Naive thymus-derived CD4-positive, alpha-beta T cell (primary cell): ENCODE results near the gene PTPRS. TPM values are rescaled to one million over a fixed set of nuclear protein-coding genes. Genes with fewer than 3 reads are reported as not detected.
"Not testable (repeated sequence)": the region's sequence is repeated elsewhere in the genome, so short reads cannot be mapped to it uniquely, and the experiment has no call there.

Experiments
- ATAC-seq: fragments of 150-1000 bp; cut with Tn5 transposase; 2 replicates; pipeline ENCODE4 v1.10.0; 2021; ENCODE audit warnings: mild to moderate bottlenecking, moderate library complexity
- CTCF ChIA-PET: fragments of 350-600 bp; sonication (Branson Sonifier 250); formaldehyde crosslinking; loops from one replicate; lab custom pipeline; 2021; ENCODE audit warnings: antibody characterized with exemption; lab: Charles Lee
- POLR2A ChIA-PET: fragments of 350-600 bp; sonication (Branson Sonifier 250); formaldehyde crosslinking; loops from one replicate; lab custom pipeline; 2021; ENCODE audit warnings: antibody characterized with exemption, inconsistent platforms; lab: Charles Lee
- DNase-seq, 9 donors: peaks; one replicate each; pipeline versions ENCODE4 v3.0.0 to v3.0.0-alpha.2; 2020 to 2022; ENCODE audit warnings: mixed read lengths in 1 of 9
- H3K27ac ChIP-seq: one replicate; pipeline ENCODE4 v1.7.0; 2013; ENCODE audit warnings: mild to moderate bottlenecking, low read depth, low read length, moderate library complexity
- H3K27me3 ChIP-seq, 2 donors: one replicate each; pipeline ENCODE4 v1.7.0; 2013; ENCODE audit warnings: low read length in 2 of 2, mild to moderate bottlenecking in 2 of 2, moderate library complexity in 2 of 2; ENCODE audit not compliant: control insufficient read depth in 2 of 2, insufficient read depth in 2 of 2
- H3K36me3 ChIP-seq, 3 experiments: 1 replicate in 2 of 3; 2 replicates in 1 of 3; pipeline ENCODE4 v1.7.0; 2013; ENCODE audit warnings: low read length in 3 of 3, mild to moderate bottlenecking in 3 of 3, moderate library complexity in 1 of 3; ENCODE audit not compliant: insufficient read depth in 3 of 3, control insufficient read depth in 2 of 3
- H3K4me1 ChIP-seq, 2 donors: one replicate each; pipeline ENCODE4 v1.7.0; 2013; ENCODE audit warnings: low read length in 2 of 2, mild to moderate bottlenecking in 2 of 2, moderate library complexity in 1 of 2; ENCODE audit not compliant: control insufficient read depth in 2 of 2, insufficient read depth in 2 of 2
- H3K4me3 ChIP-seq: 2 replicates; pipeline ENCODE4 v1.7.0; 2013; ENCODE audit warnings: mild to moderate bottlenecking, low read length
- H3K9me3 ChIP-seq, 3 experiments: 1 replicate in 2 of 3; 2 replicates in 1 of 3; pipeline ENCODE4 v1.7.0; 2013; ENCODE audit warnings: low read length in 3 of 3; ENCODE audit not compliant: control insufficient read depth in 2 of 3
- H3K27ac Mint-ChIP-seq, 9 donors: one replicate each; pipeline ENCODE4 v1.8.0; 2020 to 2022; ENCODE audit warnings: mixed read lengths in 9 of 9, mild to moderate bottlenecking in 8 of 9, moderate library complexity in 5 of 9, inconsistent platforms in 2 of 9
- H3K27me3 Mint-ChIP-seq, 5 donors: one replicate each; pipeline ENCODE4 v1.8.0; 2021 to 2022; ENCODE audit warnings: mixed read lengths in 5 of 5, mild to moderate bottlenecking in 1 of 5
- H3K36me3 Mint-ChIP-seq, 5 donors: one replicate each; pipeline ENCODE4 v1.8.0; 2020 to 2022; ENCODE audit warnings: mixed read lengths in 5 of 5, mild to moderate bottlenecking in 3 of 5, inconsistent platforms in 1 of 5
- H3K4me1 Mint-ChIP-seq, 7 donors: one replicate each; pipeline ENCODE4 v1.8.0; 2020 to 2022; ENCODE audit warnings: mixed read lengths in 7 of 7, mild to moderate bottlenecking in 3 of 7, inconsistent platforms in 1 of 7
- H3K4me3 Mint-ChIP-seq, 10 donors: one replicate each; pipeline ENCODE4 v1.8.0; 2020 to 2022; ENCODE audit warnings: mild to moderate bottlenecking in 10 of 10, mixed read lengths in 10 of 10, moderate library complexity in 6 of 10, inconsistent platforms in 2 of 10
- H3K9me3 Mint-ChIP-seq, 11 donors: one replicate each; pipeline ENCODE4 v1.8.0; 2020 to 2022; ENCODE audit warnings: mixed read lengths in 11 of 11, mild to moderate bottlenecking in 4 of 11, inconsistent platforms in 1 of 11, moderate library complexity in 1 of 11
- intact Hi-C, 2 donors: fragments of 100-400 bp; cut with micrococcal nuclease; formaldehyde crosslinking; loops; one replicate each; pipeline ENCODE4 v1.15.1; 2023
- polyA plus RNA-seq, 2 donors: library from polyadenylated mRNA; unstranded; fragments of 300-500 nt; fragmentation: Illumina TruSeq; gene quantifications; one replicate each; pipeline ENCODE4 v1.2.3, GENCODE V29; 2021
- total RNA-seq, 6 experiments: library from RNA in 5 of 6; stranded (reverse) in 5 of 6; gene quantifications; 1 replicate in 5 of 6; 2 replicates in 1 of 6; pipeline ENCODE4 v1.2.3 and lab custom pipeline; 2021 to 2026

PTPRS gene
- total and polyA plus RNA-seq, 7 experiments from 2014 or later = 0.51 to 9.3 (median 2.9) TPM; not detected in 1

DNA sequence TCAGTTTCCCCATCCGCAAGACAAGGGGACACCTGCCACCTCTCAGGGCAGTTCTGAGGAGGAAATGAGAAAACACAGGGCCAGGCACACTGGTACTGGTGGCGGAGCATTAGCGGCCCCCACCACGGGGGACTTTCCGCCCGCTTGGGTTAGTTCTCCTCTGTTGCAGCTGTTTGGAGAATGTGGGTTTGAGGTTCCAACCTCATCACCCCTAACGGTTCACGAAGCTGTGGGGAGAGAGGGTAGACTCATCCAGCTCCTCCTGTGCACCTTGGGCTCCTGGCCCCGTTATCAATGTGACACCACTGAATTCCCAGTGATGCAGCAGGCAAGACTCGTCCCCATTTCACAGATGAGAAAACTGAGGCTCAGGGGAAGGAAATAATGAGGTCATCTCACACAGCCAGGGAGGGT is 10.3 kb downstream of the PTPRS start:
- intact Hi-C loops = no loop called here
- ChIA-PET CTCF (interaction anchor here (0.7 kb wide), 2 partner anchors 281 to 771 kb away, joined by 3 to 4 read pairs; no protein-coding TSS in a partner anchor), POLR2A (no interaction called here)
- DNase-seq = no peak
- Histone ChIP-seq H3K27ac (no peak overlapping the region), H3K4me1 (no peaks in the 10 kb centered on the region), H3K4me3 (no peak overlapping the region), H3K9me3 (no peaks in the 10 kb centered on the region), H3K27me3 (peaks cover 0 to 7% of the 10 kb centered on the region in 2 donors), H3K36me3 (no peaks in the 10 kb centered on the region)
- Mint-ChIP-seq H3K9me3 (peaks cover 0 to 5% (median 0%) of the 10 kb centered on the region in 11 donors), H3K27me3 (peaks cover 8 to 55% (median 26%) of the 10 kb centered on the region in 5 donors), H3K36me3 (peaks cover 0 to 4% (median 0%) of the 10 kb centered on the region in 5 donors), H3K4me1 (peaks cover 0 to 4% (median 3%) of the 10 kb centered on the region in 7 donors), H3K4me3 (no peak overlapping the region), H3K27ac (no peak overlapping the region)
- ATAC-seq = peak; percentile 32

DNA sequence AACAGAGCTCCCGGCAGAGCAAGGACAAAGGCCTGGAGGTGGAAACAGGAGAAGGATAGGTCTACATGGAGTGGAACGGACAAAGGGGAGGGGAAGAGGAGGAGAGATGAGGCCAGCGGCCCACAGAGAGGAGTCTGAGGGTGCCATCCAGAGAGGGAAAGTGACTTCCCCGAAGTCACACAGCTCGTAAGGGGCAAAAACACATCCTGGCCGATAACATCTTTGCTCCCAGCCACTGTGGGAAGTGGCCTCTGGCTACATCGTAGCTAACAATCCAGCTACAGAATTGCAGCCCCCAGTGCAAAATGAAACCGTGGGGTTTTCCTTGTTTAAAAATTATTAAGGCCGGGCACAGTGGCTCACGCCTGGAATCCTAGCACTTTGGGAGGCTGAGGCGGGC is 11.5 kb downstream of the PTPRS start:
- intact Hi-C loops = no loop called here
- peaks cover 0 to 7% (median 0%) of the 10 kb centered on the region in 3 experiments for H3K9me3 ChIP-seq
- no peak overlapping the region for H3K4me3 ChIP-seq
- CTCF ChIA-PET = no interaction called here
- no peak overlapping the region for H3K27ac Mint-ChIP-seq
- POLR2A ChIA-PET = no interaction called here
- H3K27me3 Mint-ChIP-seq = peaks cover 0 to 54% (median 19%) of the 10 kb centered on the region in 5 donors
- H3K36me3 ChIP-seq = no peaks in the 10 kb centered on the region
- H3K36me3 Mint-ChIP-seq = no peaks in the 10 kb centered on the region
- no peak for DNase-seq
- peaks cover 0 to 10% (median 2%) of the 10 kb centered on the region in 11 donors for H3K9me3 Mint-ChIP-seq
- no peak for ATAC-seq
- no peak overlapping the region for H3K27ac ChIP-seq
- H3K4me1 ChIP-seq = no peaks in the 10 kb centered on the region
- H3K4me1 Mint-ChIP-seq = no peaks in the 10 kb centered on the region
- no peak overlapping the region for H3K4me3 Mint-ChIP-seq
- H3K27me3 ChIP-seq = no peaks in the 10 kb centered on the region

DNA sequence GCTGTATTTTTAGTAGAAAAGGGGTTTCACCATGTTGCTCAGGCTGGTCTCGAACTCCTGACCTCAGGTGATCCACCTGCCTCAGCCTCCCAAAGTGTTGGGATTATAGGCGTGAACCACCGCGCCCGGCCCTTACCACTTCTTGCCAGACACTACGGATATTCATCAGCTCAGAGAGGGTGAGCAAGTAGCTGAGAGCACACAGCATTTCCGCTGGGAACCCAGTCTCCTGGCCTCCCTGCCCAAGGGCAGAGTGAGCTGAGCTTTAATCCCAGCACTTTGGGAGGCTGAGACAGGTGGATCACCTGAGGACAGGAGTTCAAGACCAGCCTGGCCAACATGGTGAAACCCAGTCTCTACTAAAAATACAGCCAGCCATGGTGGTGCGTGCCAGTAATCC is 12.2 kb downstream of the PTPRS start:
- H3K27ac Mint-ChIP-seq, H3K4me1 ChIP-seq, H3K9me3 ChIP-seq, intact Hi-C loops, CTCF ChIA-PET, ATAC-seq, H3K36me3 Mint-ChIP-seq, H3K27me3 ChIP-seq, H3K27ac ChIP-seq, H3K4me3 Mint-ChIP-seq, DNase-seq, H3K36me3 ChIP-seq, H3K4me3 ChIP-seq, POLR2A ChIA-PET, H3K4me1 Mint-ChIP-seq: not testable (repeated sequence)
- Mint-ChIP-seq H3K27me3 (peaks cover 0 to 54% (median 18%) of the 10 kb centered on the region in 5 donors), H3K9me3 (peaks cover 0 to 14% (median 3%) of the 10 kb centered on the region in 11 donors)

- H3K27ac ChIP-seq = no peak overlapping the region
- ATAC-seq (no peak), DNase-seq (no peak)
- peaks cover 0 to 58% (median 24%) of the 10 kb centered on the region in 5 donors for H3K27me3 Mint-ChIP-seq
- H3K4me3 ChIP-seq = no peak overlapping the region
- intact Hi-C loops = no loop called here
- H3K36me3 ChIP-seq = no peaks in the 10 kb centered on the region
- H3K36me3 Mint-ChIP-seq = peaks cover 0 to 4% (median 0%) of the 10 kb centered on the region in 5 donors
- peaks cover 0 to under 1% of the 10 kb centered on the region in 2 donors for H3K27me3 ChIP-seq
- H3K9me3 ChIP-seq = peaks cover 0 to 7% (median 0%) of the 10 kb centered on the region in 3 experiments
- H3K4me1 ChIP-seq = no peaks in the 10 kb centered on the region
- H3K4me3 Mint-ChIP-seq = no peak overlapping the region
- ChIA-PET POLR2A (no interaction called here), CTCF (no interaction called here)
- no peak overlapping the region for H3K27ac Mint-ChIP-seq
- peaks cover 0 to 17% (median 5%) of the 10 kb centered on the region in 11 donors for H3K9me3 Mint-ChIP-seq
- no peaks in the 10 kb centered on the region for H3K4me1 Mint-ChIP-seq
Observed at GRCh38 chr19:5326986-5327623, 13.5 kb downstream of the PTPRS start.

DNA sequence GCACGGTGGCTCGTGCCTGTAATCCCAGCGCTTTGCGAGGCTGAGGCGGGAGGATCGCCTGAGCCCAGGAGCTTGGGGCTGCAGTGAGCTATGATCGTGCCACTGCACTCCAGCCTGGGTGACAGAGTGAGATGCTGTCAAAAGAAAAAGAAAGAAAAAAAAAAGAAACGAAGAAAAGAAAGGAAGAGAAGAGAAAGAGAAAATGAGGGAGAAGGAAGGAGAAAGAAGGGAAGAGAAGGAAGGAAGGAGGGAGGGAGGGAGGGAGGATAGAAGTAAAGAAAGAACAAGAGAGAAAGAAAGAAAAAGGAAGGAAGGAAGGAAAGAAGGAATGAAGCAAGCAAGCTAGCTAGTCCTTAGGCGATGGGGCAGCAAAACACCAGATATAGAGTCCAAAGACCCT is 14.1 kb downstream of the PTPRS start:
- H3K9me3 ChIP-seq = peaks cover 0 to 7% (median 0%) of the 10 kb centered on the region in 3 experiments
- Mint-ChIP-seq H3K9me3 (peaks cover 0 to 17% (median 5%) of the 10 kb centered on the region in 11 donors), H3K27me3 (peaks cover 0 to 58% (median 24%) of the 10 kb centered on the region in 5 donors), H3K4me1 (peaks cover 0 to 4% (median 0%) of the 10 kb centered on the region in 7 donors), H3K36me3 (peaks cover 0 to 4% (median 0%) of the 10 kb centered on the region in 5 donors), H3K27ac (no peak overlapping the region), H3K4me3 (no peak overlapping the region)
- CTCF ChIA-PET = no interaction called here
- ATAC-seq (no peak), DNase-seq (no peak)
- no peak overlapping the region for H3K4me3 ChIP-seq
- H3K4me1 ChIP-seq = no peaks in the 10 kb centered on the region
- intact Hi-C loops = no loop called here
- H3K36me3 ChIP-seq = no peaks in the 10 kb centered on the region
- no peak overlapping the region for H3K27ac ChIP-seq
- peaks cover 0 to 4% of the 10 kb centered on the region in 2 donors for H3K27me3 ChIP-seq
- POLR2A ChIA-PET = no interaction called here

GRCh38 chr19:5324947-5325346 is 15.7 kb downstream of the PTPRS start:
- Histone ChIP-seq H3K4me1 (no peaks in the 10 kb centered on the region), H3K27me3 (peaks cover 0 to 4% of the 10 kb centered on the region in 2 donors)
- H3K27ac Mint-ChIP-seq = no peak overlapping the region

More at GRCh38 chr19:5324947-5325346, 15.7 kb downstream of the PTPRS start:
- H3K9me3 Mint-ChIP-seq = peaks cover 0 to 17% (median 5%) of the 10 kb centered on the region in 11 donors
- ATAC-seq (no peak), DNase-seq (no peak)
- Histone ChIP-seq H3K27ac (no peak overlapping the region), H3K9me3 (peaks cover 0 to 7% (median 0%) of the 10 kb centered on the region in 3 experiments), H3K36me3 (no peaks in the 10 kb centered on the region), H3K4me3 (no peak overlapping the region)
- H3K4me1 Mint-ChIP-seq = peaks cover 0 to 8% (median 0%) of the 10 kb centered on the region in 7 donors
- POLR2A ChIA-PET = no interaction called here
- no peak overlapping the region for H3K4me3 Mint-ChIP-seq
- intact Hi-C loops = no loop called here
- CTCF ChIA-PET = no interaction called here
- H3K27me3 Mint-ChIP-seq = peaks cover 0 to 59% (median 36%) of the 10 kb centered on the region in 5 donors
- peaks cover 0 to 4% (median 0%) of the 10 kb centered on the region in 5 donors for H3K36me3 Mint-ChIP-seq
